Stimulated activated CD8-positive, alpha-beta memory T cell treated with anti-CD3 and anti-CD28 coated beads, Interleukin-4, amount 100 ng/mL, for 4 hours (primary cell): ENCODE measurements around the gene NTHL1.
A peak's percentile ranks its signal among the peaks of the same experiment; 100 is the strongest.

Experiments used
- DNase-seq, 2 donors: peaks; one replicate each; pipeline ENCODE4 v3.0.0-alpha.2; 2020; ENCODE audit warnings: low read depth in 2 of 2, low spot score in 1 of 2

NTHL1 gene

DNA sequence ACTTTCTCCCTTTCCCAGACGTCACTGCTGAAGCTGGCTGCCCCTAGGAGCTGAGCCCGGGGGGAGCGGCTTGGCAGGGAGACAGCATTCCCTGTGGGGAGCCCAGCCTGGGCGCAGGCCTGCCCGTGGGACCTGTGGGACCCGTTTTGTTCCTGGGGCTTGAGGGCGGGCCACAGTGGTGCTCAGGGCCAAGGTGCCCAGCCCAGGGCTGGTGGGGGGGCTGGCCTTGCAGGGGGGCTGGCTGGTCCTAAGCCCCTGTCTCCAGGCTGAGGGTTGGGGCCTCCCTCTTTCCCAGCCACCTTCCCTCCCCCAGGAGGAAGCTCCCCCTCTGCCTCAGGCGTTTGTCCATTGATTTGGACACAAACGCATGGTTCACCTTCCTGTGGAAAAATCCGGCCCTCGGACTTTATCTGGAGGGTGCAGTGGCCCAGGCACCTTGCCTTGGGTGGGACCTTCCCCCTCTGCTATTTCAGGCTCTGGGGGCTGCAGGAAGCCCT, 16.5 kb downstream of the NTHL1 start:
- no peak for DNase-seq

- no peak for DNase-seq
Observed at GRCh38 chr16:2030036-2030435, 17.6 kb downstream of the NTHL1 start.

GRCh38 chr16:2029350-2029749, 18.3 kb downstream of the NTHL1 start:
- DNase-seq, result no peak

DNA sequence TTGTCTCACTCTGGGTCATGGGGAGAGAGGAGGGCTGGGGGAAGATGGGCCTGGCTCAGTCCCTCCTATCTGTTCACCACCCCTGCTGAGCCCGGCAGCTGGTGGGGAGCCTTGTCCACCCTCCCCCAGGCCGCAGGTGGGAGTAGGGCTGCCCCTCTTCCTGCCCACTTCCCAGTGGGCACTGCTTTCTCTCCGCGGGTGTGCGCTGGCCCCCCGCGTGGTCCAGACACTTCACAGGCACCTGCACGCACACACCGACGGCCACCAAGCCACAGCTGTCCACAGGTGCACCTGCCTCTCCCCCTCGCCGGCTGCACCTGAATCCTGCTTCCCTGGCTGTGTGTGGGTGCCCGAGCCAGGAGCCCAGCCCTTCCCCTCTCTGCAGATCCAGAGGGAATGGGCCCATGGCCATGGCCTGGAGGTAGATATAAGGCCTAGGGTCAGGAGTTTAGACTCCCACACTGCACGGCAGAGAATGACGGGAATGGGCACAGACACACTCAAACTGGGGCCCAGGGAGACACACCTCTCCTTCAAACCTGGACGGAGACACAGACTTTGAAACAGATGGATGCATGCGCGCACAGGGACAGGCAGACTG, 18.9 kb downstream of the NTHL1 start:
- no peak for DNase-seq

DNA sequence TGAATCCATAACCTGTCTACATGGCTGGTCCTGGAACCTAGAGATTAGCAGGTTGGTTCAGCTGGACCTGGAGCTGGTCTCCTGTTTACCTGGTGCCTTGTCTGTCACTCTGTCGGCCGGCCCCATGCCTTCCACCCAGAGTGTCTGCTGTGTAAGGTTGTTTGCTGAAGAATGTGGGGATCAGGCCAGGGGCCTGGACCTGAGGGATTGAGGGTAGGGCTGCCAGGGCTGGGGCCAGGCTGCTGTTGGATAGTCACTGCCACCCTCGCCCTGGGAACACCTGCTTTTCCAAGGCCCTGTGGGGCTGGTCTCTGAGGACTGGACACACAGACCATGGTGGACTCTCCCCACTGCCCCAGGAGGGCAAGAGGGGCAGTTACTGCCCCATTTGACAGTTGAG, 19.5 kb downstream of the NTHL1 start:
- DNase-seq, result no peak

GRCh38 chr16:2027024-2028010, 20.3 kb downstream of the NTHL1 start:
- DNase-seq, result no peak

DNA sequence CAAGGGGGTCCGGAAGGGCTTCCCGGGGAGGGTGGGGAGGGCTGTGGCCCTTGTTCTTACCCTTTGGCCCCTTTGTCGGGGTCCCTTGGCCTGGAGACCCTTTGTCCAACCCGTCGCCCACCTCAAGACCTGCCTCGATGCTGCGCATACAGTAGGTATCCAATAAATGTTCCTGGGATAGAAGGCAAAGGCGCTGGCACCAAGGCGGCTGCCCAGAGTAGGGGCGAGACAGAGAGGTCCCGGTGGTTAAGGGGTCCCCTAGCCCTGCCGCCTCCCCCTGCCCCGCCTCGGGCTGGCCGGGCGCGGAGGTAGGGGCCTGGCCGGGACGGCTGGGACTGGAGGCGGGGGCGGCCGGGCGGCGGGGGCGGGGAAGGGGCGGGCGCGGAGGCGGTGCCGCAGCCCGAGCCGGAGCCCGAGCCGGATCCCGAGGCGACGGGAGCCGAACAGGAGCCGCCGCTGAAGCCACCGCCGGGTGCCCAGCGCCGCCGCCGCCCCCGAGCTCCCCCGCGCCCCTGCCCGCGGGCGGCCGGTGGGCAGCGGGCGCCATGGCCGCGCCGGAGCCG, 21.1 kb downstream of the NTHL1 start, which contains the start of gene NHERF2:
Gene NHERF2 (plus strand): TSS at position 442 of the 563 bp plus-strand sequence. CDS start 104 bp downstream, at position 546.
- DNase-seq, result no peak

DNA sequence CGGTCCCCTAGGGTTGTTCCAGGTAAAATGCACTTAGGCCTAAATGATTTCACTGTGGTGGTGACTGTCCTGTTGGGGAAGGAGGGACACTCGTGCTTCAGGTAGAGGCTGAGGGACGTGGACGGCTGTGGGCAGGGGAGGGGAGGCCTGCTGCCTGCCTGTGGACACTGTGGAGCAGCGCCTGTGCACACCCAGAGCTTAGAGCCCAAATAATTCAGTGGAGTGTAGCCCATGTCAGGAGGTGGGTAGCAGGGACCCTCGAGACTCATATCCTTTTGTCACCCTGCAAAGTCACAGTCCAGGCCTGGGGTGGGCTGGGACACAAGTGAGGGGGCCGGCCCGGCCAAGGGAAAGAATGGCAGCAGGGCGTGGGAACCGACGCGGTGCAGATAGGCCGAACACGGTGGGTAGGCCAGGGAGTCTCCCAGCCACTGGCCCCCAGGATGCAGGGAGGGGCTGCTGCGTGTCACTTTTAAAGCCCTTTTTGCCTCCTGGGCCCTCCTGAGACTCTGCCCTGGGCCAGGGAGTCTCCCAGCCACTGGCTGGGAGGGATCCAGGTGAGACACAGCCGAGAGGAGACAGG, 21.7 kb downstream of the NTHL1 start:
- DNase-seq, result no peak

DNA sequence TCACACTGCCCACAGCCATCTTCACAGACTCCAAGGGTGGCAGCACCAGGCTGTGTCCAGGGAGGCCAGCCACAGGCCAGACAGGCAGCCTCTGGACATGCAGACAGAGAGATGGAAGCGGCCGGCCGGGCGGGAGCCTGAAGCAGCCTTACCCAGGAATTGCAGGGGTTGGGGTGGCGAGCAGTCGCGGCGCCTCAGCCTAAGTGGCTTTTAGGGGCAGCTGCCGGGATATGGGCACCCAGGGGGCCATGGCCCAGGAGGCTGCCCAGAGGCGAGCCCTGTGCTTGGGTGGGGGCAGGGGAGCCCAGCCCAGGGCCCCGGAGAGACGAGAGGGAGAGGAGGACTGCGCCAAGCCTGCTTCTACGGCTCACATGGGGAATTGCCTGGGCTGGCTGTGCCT, 22.4 kb downstream of the NTHL1 start:
- no peak for DNase-seq

- DNase-seq, result no peak
Observed at GRCh38 chr16:2024032-2024420, 23.6 kb downstream of the NTHL1 start.

DNA sequence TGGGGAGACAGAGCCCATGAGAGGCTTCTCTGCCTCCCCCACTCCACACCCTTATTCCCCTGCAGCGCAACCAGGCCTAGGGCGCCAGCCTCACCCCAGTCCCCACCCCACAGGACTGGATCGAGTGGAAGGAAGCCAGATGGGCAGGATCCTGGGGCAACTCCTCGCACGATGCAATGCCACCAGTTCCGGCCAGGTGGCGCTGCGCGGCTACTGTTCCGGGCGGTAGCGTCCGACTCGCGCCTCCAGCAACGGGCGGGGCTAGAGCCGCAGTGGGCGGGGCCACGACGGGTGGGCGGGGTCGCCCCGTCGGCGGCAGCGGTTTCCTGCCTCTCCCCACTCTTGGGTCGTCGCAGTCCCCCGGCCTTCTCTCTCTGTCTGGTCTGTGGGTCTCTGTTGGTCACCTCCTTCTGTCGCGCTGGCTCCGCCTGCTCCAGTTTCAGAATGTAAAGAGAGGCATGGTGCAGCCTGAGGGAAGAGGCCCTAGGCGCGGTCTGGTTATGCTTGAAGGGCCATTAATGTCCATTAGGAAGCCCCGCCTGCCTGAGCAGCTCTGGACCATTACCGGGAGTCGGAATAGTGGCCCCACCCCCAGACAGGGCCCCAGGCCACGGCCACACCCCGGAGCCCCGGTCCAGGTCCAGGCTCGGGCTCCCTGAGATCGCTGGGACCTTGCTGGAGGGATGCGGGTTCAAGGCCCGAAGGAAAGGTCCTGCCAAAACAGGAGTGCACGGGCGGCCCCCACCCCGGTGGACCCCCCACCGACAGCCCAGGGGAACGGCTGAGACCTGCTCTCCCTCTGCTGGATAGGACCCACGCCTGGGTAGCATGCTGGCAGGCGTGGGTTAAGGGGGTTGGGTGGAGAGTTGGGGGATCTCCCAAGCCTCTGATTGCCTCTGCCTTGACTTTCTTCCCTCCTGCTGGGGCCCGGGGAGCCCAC, 24.3 kb downstream of the NTHL1 start:
- DNase-seq, result peak; percentile 89 to 93

DNA sequence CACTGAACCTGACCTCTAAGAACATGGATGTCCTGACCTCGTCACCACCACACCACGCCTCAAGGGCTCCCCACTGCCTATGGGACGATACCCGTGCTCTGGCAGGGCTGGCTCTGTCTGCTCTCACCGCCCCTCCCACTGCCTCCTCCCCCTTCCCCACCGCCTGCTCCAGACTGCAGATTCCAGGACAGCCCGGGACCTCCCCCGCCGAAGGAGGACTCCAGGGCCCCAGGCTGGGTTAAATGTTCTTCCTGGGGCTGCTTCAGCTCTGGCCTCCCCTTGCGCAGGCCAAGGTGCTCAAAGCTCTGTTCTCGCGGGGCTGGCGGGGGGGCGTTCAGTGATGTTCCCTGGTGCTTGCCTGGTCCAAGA, 24.9 kb downstream of the NTHL1 start:
- DNase-seq, result no peak

DNA sequence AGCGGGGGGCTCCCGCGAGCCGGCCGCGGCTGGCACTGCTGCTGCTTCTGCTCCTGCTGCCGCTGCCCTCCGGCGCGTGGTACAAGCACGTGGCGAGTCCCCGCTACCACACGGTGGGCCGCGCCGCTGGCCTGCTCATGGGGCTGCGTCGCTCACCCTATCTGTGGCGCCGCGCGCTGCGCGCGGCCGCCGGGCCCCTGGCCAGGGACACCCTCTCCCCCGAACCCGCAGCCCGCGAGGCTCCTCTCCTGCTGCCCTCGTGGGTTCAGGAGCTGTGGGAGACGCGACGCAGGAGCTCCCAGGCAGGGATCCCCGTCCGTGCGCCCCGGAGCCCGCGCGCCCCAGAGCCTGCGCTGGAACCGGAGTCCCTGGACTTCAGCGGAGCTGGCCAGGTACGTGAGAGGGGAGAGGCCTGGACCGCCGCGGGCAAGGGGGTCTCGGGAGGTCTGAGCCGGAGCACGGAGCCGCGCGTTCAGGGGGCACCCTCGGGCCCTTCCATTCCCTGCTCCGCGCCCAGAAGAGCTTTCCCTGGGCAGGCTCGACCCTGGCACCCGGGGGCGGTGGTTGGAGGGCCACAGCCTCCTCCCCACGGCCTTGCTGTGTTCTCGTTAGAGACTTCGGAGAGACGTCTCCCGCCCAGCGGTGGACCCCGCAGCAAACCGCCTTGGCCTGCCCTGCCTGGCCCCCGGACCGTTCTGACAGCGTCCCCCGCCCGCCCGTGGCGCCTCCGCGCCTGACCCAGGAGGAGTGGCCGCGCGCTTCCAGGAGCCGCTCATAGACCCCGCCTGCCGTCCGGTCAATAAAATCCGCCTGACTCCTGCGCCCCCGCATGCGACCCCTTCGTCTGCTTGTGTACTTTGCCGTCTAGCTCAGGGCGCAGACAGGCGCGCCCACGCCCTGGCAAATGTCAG, 27.5 kb downstream of the NTHL1 start:
- DNase-seq, result no peak

GRCh38 chr16:2019518-2019920, 28.1 kb downstream of the NTHL1 start, which contains the start of gene NPW:
Gene NPW, plus strand, starts transcription at chr16:2019785.
- no peak for DNase-seq

DNA sequence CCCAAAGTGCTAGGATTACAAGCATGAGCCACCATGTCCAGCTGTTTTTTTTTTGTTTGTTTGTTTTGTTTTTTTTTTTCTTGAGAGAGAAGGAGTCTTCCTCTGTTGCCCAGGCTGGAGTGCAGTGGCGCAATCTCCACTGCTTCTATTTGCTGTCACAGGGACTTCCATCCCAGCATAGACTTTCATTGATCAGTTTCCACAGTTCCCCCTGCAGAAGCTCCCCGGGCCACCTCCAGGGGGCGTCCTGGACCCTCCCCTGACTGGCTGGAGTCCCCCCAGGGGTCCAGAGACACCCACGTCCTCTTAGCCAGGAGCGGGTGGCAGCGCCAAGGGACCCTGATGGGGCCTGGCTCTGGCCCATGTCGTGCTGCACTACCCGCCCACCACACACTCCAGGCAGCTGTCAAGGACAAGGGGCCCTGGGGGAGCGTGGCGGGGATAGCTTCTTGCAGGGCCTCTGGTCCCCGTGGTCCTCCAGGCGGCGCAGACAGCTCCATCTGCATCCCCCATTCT, 31.2 kb downstream of the NTHL1 start:
- no peak for DNase-seq

- no peak for DNase-seq
Observed at GRCh38 chr16:2015947-2016208, 31.8 kb downstream of the NTHL1 start.

GRCh38 chr16:2015117-2015946, 32.3 kb downstream of the NTHL1 start:
- DNase-seq, result no peak

- DNase-seq, result no peak
Observed at GRCh38 chr16:2013527-2013926, 34.1 kb downstream of the NTHL1 start.
